Mesendoderm (in vitro differentiated cells): ENCODE data around the gene NANOGP8.

Experiments used
- DNase-seq: peaks from one replicate; pipeline ENCODE4 v3.0.0; 2013
- H2AK5ac ChIP-seq: 2 replicates; pipeline ENCODE4 v1.6.1; 2013; ENCODE audit warnings: low read length, inconsistent platforms
- H2BK120ac ChIP-seq: 2 replicates; pipeline ENCODE4 v1.6.1; 2013; ENCODE audit warnings: low read depth, mild to moderate bottlenecking, low read length, moderate library complexity, mixed read lengths
- H2BK15ac ChIP-seq: replicated peaks from 2 replicates; pipeline ENCODE4 v1.6.1; 2013; ENCODE audit warnings: low read depth, mild to moderate bottlenecking, moderate library complexity
- H2BK5ac ChIP-seq: 2 replicates; pipeline ENCODE4 v1.6.1; 2013; ENCODE audit warnings: low read length, inconsistent platforms
- H3K18ac ChIP-seq: 2 replicates; pipeline ENCODE4 v1.6.1; 2013; ENCODE audit warnings: mild to moderate bottlenecking, low read length, mixed read lengths
- H3K23ac ChIP-seq: one replicate; pipeline ENCODE4 v1.6.1; 2013; ENCODE audit warnings: low read length
- H3K27ac ChIP-seq: 2 replicates; pipeline ENCODE4 v1.5.1; 2013; ENCODE audit warnings: low read depth, mild to moderate bottlenecking, inconsistent platforms, low read length, moderate library complexity
- H3K27me3 ChIP-seq: 2 replicates; pipeline ENCODE4 v1.6.1; 2013; ENCODE audit warnings: low read length, control low read depth, mild to moderate bottlenecking, inconsistent platforms; ENCODE audit not compliant: insufficient read depth, poor library complexity
- H3K36me3 ChIP-seq: 2 replicates; pipeline ENCODE4 v1.6.1; 2013; ENCODE audit warnings: low read length, inconsistent platforms; ENCODE audit not compliant: control insufficient read depth, insufficient read depth
- H3K4ac ChIP-seq: one replicate; pipeline ENCODE4 v1.6.1; 2013; ENCODE audit warnings: low read depth, mild to moderate bottlenecking, low read length, moderate library complexity
- H3K4me1 ChIP-seq: 2 replicates; pipeline ENCODE4 v1.6.1; 2013; ENCODE audit warnings: low read depth, low read length, inconsistent platforms; ENCODE audit not compliant: control insufficient read depth
- H3K4me2 ChIP-seq: 2 replicates; pipeline ENCODE4 v1.6.1; 2013; ENCODE audit warnings: low read length
- H3K4me3 ChIP-seq: 2 replicates; pipeline ENCODE4 v1.5.1; 2013; ENCODE audit warnings: mild to moderate bottlenecking, low read length
- H3K56ac ChIP-seq: one replicate; pipeline ENCODE4 v1.6.1; 2013; ENCODE audit warnings: low read length
- H3K79me1 ChIP-seq: 2 replicates; pipeline ENCODE4 v1.6.1; 2013; ENCODE audit warnings: low read length, inconsistent platforms
- H3K79me2 ChIP-seq: 2 replicates; pipeline ENCODE4 v1.6.1; 2013; ENCODE audit warnings: mild to moderate bottlenecking, low read length; ENCODE audit not compliant: control insufficient read depth, insufficient read depth
- H3K9ac ChIP-seq: 2 replicates; pipeline ENCODE4 v1.6.1; 2013; ENCODE audit warnings: low read length, inconsistent platforms
- H4K5ac ChIP-seq: one replicate; pipeline ENCODE4 v1.6.1; 2013; ENCODE audit warnings: low read length
- H4K8ac ChIP-seq: one replicate; pipeline ENCODE4 v1.6.1; 2013; ENCODE audit warnings: low read depth, mild to moderate bottlenecking, control low read depth, low read length, moderate library complexity
- WGBS: extraction: QIAGEN DNeasy Blood & Tissue Kit; methylation state at CpG from one replicate; pipeline ENCODE4 v1.1.7; 2013; ENCODE audit warnings: low lambda C conversion rate, missing lambda C conversion rate; ENCODE audit not compliant: insufficient coverage; ENCODE audit errors: extremely low coverage; 5-methylcytosine and 5-hydroxymethylcytosine counted together

The NANOGP8 gene

DNA sequence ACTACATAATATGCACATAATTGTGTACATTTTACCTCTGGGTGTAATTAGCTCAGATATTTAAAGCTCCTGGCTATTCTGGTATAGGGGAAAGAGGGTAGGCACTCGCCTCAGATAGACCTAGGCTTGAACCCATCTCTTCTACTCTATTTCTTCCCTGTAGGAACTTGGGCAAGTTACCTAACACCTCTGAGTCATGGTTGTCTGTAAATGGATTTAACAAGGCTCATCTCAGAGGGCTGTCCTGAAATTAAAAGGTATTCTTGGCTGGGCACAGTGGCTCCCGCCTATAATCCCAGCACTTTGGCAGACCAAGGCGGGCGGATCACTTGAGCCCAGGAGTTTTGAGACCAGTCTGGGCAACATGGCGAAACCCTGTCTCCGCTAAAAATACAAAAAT lies 30.7 kb downstream of the NANOGP8 start:
- no peak overlapping the region for H3K4me3 ChIP-seq
- no peak overlapping the region for H3K18ac ChIP-seq
- H3K9ac ChIP-seq = no peak overlapping the region
- no peak overlapping the region for H4K8ac ChIP-seq
- H3K4me1 ChIP-seq = no peaks in the 10 kb centered on the region
- no peaks in the 10 kb centered on the region for H3K79me1 ChIP-seq
- WGBS = no CpG with 5 or more reads among the region's 6 CpGs
- no peak for DNase-seq
- H3K79me2 ChIP-seq = no peaks in the 10 kb centered on the region
- no peaks in the 10 kb centered on the region for H3K36me3 ChIP-seq
- no peak overlapping the region for H3K56ac ChIP-seq
- no peak overlapping the region for H3K27ac ChIP-seq
- H2BK15ac ChIP-seq = no peak overlapping the region
- H3K4me2 ChIP-seq = no peak overlapping the region
- H3K27me3 ChIP-seq = no peaks in the 10 kb centered on the region
- H2BK5ac ChIP-seq = no peak overlapping the region
- H2BK120ac ChIP-seq = no peak overlapping the region
- H3K23ac ChIP-seq = no peak overlapping the region
- H2AK5ac ChIP-seq = no peak overlapping the region
- no peak overlapping the region for H3K4ac ChIP-seq
- no peak overlapping the region for H4K5ac ChIP-seq

DNA sequence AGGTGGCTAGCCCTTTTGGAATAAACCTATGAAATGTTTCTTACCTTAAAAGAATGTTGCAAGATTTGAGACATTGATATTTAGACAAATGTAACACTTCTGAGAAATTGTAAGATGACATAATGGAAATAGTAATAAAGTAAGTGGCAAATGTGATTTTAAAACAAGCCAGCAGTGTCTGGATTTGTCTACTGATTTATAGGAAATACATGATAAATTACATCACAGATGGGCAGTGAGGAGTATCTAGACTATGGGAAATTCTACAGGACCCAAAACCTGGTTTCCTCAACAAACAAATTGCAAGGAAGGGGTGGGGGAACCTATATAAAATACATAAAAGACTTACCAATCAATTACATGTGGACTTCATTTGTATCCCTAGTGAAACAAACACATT lies 37.1 kb downstream of the NANOGP8 start:
- Histone ChIP-seq H3K79me1 (no peaks in the 10 kb centered on the region), H2BK5ac (no peak overlapping the region), H4K5ac (no peak overlapping the region), H3K9ac (no peak overlapping the region), H3K4ac (no peak overlapping the region), H3K27ac (no peak overlapping the region), H2AK5ac (no peak overlapping the region), H3K27me3 (no peaks in the 10 kb centered on the region), H3K56ac (no peak overlapping the region), H3K36me3 (no peaks in the 10 kb centered on the region), H3K4me2 (no peak overlapping the region), H3K4me1 (no peaks in the 10 kb centered on the region), H2BK120ac (no peak overlapping the region), H3K4me3 (no peak overlapping the region), H2BK15ac (no peak overlapping the region), H3K18ac (no peak overlapping the region), H3K23ac (no peak overlapping the region), H4K8ac (no peak overlapping the region), H3K79me2 (no peaks in the 10 kb centered on the region)
- no peak for DNase-seq

- no peak overlapping the region for H3K27ac ChIP-seq
- no peak overlapping the region for H2AK5ac ChIP-seq
- H3K9ac ChIP-seq = no peak overlapping the region
- no peak overlapping the region for H2BK120ac ChIP-seq
- H3K79me1 ChIP-seq = no peaks in the 10 kb centered on the region
- no peak overlapping the region for H3K56ac ChIP-seq
- H2BK5ac ChIP-seq = no peak overlapping the region
- H3K4ac ChIP-seq = no peak overlapping the region
- no peak overlapping the region for H3K4me2 ChIP-seq
- no peak overlapping the region for H3K18ac ChIP-seq
- no peak overlapping the region for H4K8ac ChIP-seq
- H3K79me2 ChIP-seq = no peaks in the 10 kb centered on the region
- no peak overlapping the region for H2BK15ac ChIP-seq
- no peak overlapping the region for H4K5ac ChIP-seq
- H3K4me1 ChIP-seq = no peaks in the 10 kb centered on the region
- H3K23ac ChIP-seq = no peak overlapping the region
- no peak overlapping the region for H3K4me3 ChIP-seq
- H3K36me3 ChIP-seq = no peaks in the 10 kb centered on the region
- DNase-seq = no peak
- WGBS = 100% methylated on average over 1 of the region's 1 CpG
- H3K27me3 ChIP-seq = no peaks in the 10 kb centered on the region
Measured at GRCh38 chr15:35047528-35047927, 37.6 kb downstream of the NANOGP8 start.

GRCh38 chr15:35043373-35044095 lies 41.6 kb downstream of the NANOGP8 start:
- H3K4ac ChIP-seq = no peak overlapping the region

GRCh38 chr15:35040339-35041255 lies 44.5 kb downstream of the NANOGP8 start:
- no peak overlapping the region for H4K8ac ChIP-seq
- H3K23ac ChIP-seq = no peak overlapping the region
- H3K4me1 ChIP-seq = no peaks in the 10 kb centered on the region
- no peak overlapping the region for H3K4me2 ChIP-seq
- H2BK15ac ChIP-seq = no peak overlapping the region
- no peaks in the 10 kb centered on the region for H3K27me3 ChIP-seq
- H3K27ac ChIP-seq = no peak overlapping the region
- no peak overlapping the region for H3K9ac ChIP-seq
- no peak overlapping the region for H4K5ac ChIP-seq
- H3K79me1 ChIP-seq = no peaks in the 10 kb centered on the region
- WGBS = no CpG with 5 or more reads among the region's 8 CpGs
- H3K56ac ChIP-seq = no peak overlapping the region
- H3K18ac ChIP-seq = no peak overlapping the region
- no peak overlapping the region for H3K4me3 ChIP-seq
- no peak overlapping the region for H3K4ac ChIP-seq
- no peak overlapping the region for H2AK5ac ChIP-seq
- H2BK5ac ChIP-seq = no peak overlapping the region
- no peaks in the 10 kb centered on the region for H3K79me2 ChIP-seq
- no peak for DNase-seq
- no peak overlapping the region for H2BK120ac ChIP-seq
- H3K36me3 ChIP-seq = no peaks in the 10 kb centered on the region

More at GRCh38 chr15:35043373-35044095, 41.6 kb downstream of the NANOGP8 start:
- Histone ChIP-seq H3K79me2 (no peaks in the 10 kb centered on the region), H3K4me3 (no peak overlapping the region), H2AK5ac (no peak overlapping the region), H2BK120ac (no peak overlapping the region), H3K56ac (no peak overlapping the region), H3K18ac (no peak overlapping the region), H3K23ac (no peak overlapping the region), H4K5ac (no peak overlapping the region), H2BK15ac (no peak overlapping the region), H3K27ac (no peak overlapping the region), H3K79me1 (no peaks in the 10 kb centered on the region), H3K4me2 (no peak overlapping the region), H2BK5ac (no peak overlapping the region), H4K8ac (no peak overlapping the region), H3K9ac (no peak overlapping the region), H3K4me1 (no peaks in the 10 kb centered on the region), H3K36me3 (no peaks in the 10 kb centered on the region), H3K27me3 (no peaks in the 10 kb centered on the region)
- no peak for DNase-seq
- WGBS = no CpG with 5 or more reads among the region's 2 CpGs
